ENCODE results near the gene CTXND2. TPM values are rescaled to one million over a fixed set of nuclear protein-coding genes. Genes with fewer than 3 reads are reported as not detected.
"Not testable (repeated sequence)": the region's sequence is repeated elsewhere in the genome, so short reads cannot be mapped to it uniquely, and the experiment has no call there.

CTXND2 gene
- total RNA-seq (2014; rRNA removed; shearing (Covaris generic)) = not detected in 2 replicates

DNA sequence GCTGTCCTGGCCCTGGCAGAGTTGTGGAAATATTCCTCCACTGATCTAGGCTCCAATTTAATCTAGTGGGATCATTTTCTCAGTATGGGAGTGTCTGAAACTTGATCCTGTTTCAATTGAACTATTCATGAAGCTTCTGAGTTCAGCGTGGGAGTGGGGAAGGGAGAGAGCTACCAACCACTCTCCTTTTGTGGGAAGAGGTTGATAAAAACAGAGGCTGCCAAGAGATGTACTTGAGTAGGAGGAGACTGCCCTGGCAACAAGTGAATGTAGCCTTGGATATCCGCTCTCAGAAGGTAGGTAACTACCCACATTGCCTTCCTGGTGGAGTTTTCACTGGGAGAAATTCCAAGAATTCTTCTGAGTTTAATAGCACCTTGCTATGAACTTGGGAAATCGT lies at the start of gene CTXND2:
CTXND2 (plus strand) TSS at position 119 of the 400 bp plus-strand sequence. CDS start 25,179 bp downstream, outside the sequence.
- Histone ChIP-seq H3K4me3 (no peak within 1 kb of the TSS), H3K27ac (no peak within 1 kb of the TSS), H3K36me3 (no peaks in the 10 kb centered on the region), H3K9me3 (replicated peaks) (no peaks in the 10 kb centered on the region), H3K4me1 (replicated peaks) (no peaks in the 10 kb centered on the region), H3K27me3 (replicated peaks) (peaks cover 7% of the 10 kb centered on the region)
- no peak for DNase-seq (ENCODE audit: low read depth in 1 of 2, low spot score in 2 of 2)

DNA sequence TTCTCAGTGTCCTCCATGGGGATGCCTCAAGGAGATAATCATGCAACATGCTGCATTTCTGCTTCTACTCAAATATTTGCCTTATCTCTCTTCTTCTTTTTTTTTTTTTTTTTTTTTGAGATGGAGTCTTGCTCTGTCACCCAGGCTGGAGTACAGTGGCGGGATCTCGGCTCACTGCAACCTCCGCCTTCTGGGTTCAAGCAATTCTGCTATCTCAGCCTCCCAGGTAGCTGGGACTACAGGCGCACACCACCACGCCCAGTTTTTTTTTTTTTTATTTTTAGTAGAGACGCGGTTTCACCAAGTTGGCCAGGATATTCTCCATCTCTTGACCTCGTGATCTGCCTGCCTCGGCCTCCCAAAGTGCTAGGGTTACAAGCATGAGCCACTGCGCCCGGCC lies 46.1 kb upstream of the CTXND2 start:
- DNase-seq (ENCODE audit: low read depth in 1 of 2, low spot score in 2 of 2); H3K4me1 ChIP-seq (replicated peaks); H3K27me3 ChIP-seq (replicated peaks); H3K27ac ChIP-seq; H3K9me3 ChIP-seq (replicated peaks); H3K4me3 ChIP-seq: not testable (repeated sequence)
- H3K36me3 ChIP-seq = peaks cover 37% of the 10 kb centered on the region

DNA sequence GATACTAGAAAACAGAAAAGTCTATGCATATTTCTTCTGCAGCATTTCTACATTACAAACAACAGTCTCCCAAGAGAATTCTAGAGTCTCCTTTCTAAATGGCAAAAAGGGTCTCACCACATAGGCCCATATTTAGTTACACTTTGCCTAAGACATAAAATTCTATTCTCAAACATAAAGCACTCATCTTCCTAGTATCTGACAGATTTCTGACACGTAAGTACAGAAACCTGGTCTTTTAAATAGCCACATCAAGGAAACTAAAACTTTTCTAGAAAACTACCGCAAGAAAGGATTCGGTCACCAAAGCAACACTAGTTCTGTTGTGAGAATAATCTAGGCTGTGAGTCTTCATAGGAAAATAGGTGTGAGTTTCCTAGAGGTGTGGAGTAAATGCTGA lies 45.3 kb upstream of the CTXND2 start:
- Histone ChIP-seq H3K27ac (no peak overlapping the region), H3K4me3 (no peak overlapping the region), H3K27me3 (replicated peaks) (no peaks in the 10 kb centered on the region), H3K9me3 (replicated peaks) (no peaks in the 10 kb centered on the region), H3K36me3 (peaks cover 33% of the 10 kb centered on the region), H3K4me1 (replicated peaks) (no peaks in the 10 kb centered on the region)
- DNase-seq (ENCODE audit: low read depth in 1 of 2, low spot score in 2 of 2) = no peak

DNA sequence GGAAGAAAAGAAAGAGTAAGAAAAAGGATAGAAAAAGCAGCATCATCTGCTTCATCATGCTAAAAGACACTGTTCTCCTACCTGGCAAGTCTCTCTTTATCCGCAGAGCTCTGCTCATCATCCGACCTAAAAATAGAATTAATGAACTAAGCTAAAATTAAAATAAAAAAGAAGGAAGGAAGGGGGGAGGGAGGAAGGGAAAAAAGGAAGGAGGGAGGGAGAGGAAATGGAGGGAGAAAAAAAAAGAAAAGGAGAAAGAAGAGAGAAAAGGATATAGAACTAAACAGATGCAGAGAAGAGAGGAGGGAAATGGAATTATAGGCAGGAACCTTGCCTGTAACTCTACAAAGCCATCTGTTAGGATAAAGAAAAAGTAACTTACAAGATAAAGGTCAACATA lies 44.6 kb upstream of the CTXND2 start:
- peaks cover 35% of the 10 kb centered on the region for H3K36me3 ChIP-seq
- H3K4me3 ChIP-seq = no peak overlapping the region
- H3K27me3 ChIP-seq (replicated peaks) = no peaks in the 10 kb centered on the region
- no peak overlapping the region for H3K27ac ChIP-seq
- DNase-seq (ENCODE audit: low read depth in 1 of 2, low spot score in 2 of 2) = no peak
- H3K9me3 ChIP-seq (replicated peaks) = no peaks in the 10 kb centered on the region
- no peaks in the 10 kb centered on the region for H3K4me1 ChIP-seq (replicated peaks)

DNA sequence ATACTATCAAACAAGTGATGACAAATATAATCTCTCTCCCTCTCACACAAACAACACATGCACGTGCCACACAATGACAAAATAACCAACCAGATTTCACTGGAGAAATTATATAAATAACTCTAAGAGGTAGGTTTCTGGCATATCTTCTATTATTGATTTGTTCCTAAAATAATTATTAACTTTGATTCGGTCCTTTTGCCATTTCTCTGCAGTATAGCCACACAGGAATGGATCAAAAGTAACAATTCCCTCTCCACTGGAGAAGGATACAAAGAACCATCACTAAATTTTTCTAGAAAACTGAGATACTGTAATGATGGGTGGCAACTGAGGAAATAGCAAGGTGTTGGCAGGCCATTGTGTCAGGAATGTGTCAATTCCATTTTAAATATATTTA lies 44.0 kb upstream of the CTXND2 start:
- no peak overlapping the region for H3K27ac ChIP-seq
- no peak for DNase-seq (ENCODE audit: low read depth in 1 of 2, low spot score in 2 of 2)
- H3K4me3 ChIP-seq = no peak overlapping the region
- H3K36me3 ChIP-seq = peaks cover 39% of the 10 kb centered on the region
- no peaks in the 10 kb centered on the region for H3K9me3 ChIP-seq (replicated peaks)
- no peaks in the 10 kb centered on the region for H3K27me3 ChIP-seq (replicated peaks)
- H3K4me1 ChIP-seq (replicated peaks) = no peaks in the 10 kb centered on the region

DNA sequence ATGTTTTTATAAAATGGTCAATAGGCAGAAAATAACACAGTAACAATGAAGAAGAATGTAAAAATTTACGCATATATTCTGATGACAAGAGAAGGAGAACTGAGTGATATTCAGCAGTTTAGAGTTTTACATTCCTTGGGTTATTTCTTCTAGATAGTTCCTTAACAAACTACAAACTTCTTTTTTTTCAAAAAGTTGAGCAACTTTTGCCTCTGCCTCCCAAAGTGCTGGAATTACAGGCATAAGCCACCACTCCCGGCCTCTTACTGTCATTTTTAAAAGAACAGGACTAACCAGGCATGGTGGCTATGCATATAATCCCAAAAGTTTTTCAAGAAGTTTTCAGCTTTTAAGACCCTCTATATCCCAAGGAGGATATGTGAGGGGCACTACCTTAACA lies 43.5 kb upstream of the CTXND2 start:
- H3K36me3 ChIP-seq = peaks cover 37% of the 10 kb centered on the region
- H3K4me1 ChIP-seq (replicated peaks) = no peaks in the 10 kb centered on the region
- no peak for DNase-seq (ENCODE audit: low read depth in 1 of 2, low spot score in 2 of 2)
- H3K9me3 ChIP-seq (replicated peaks) = no peaks in the 10 kb centered on the region
- no peak overlapping the region for H3K4me3 ChIP-seq
- H3K27me3 ChIP-seq (replicated peaks) = no peaks in the 10 kb centered on the region
- H3K27ac ChIP-seq = no peak overlapping the region

DNA sequence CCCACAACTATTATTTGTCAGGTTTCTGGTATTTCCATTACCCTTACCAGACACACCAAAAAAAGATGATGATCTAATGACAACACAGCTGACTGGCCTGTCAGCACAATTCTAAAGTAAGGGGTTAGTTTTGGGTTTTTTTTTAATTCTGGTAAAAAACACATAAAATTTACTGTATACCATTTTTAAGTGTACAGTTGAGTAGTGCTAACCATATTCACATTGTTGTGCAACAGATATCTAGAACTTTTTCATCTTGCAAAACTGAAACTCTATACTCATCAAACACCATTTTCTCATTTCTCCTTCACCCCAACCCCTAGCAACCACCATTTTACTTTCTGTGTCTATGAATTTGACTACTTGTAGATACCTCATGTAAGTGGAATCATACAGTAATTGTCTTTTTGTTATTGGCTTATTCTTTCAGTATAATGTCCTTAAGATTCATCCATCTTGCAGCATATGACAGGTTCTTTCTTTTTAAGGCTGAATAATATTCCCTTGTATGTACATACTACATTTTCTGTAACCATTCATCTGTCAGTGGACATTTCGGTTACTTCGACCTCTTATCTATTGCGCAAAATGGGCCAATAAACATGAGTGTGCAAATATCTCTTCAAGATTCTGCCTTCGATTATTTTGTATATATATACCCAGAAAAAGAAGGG lies 40.3 kb upstream of the CTXND2 start:
- Histone ChIP-seq H3K27me3 (replicated peaks) (no peaks in the 10 kb centered on the region), H3K27ac (no peak overlapping the region)

DNA sequence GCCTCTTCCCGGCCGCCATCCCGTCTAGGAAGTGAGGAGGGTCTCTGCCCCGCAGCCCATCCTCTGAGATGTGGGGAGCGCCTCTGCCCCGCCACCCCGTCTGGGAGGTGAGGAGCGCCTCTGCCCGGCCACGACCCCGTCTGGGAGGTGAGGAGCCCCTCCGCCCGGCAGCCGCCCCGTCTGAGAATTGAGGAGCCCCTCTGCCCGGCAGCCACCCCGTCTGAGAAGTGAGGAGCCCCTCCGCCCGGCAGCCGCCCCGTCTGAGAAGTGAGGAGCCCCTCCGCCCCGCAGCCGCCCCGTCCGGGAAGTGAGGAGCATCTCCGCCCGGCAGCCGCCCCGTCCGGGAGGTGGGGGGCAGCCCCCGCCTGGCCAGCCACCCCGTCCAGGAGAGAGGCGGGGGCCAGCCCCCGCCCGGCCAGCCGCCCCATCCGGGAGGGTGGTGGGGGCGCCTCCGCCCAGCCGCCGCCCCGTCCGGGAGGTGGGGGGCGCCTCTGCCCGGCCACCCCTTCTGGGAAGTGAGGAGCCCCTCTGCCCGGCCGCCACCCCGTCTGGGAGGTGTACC lies 36.1 kb upstream of the CTXND2 start:
- H3K27me3 ChIP-seq (replicated peaks); H3K4me1 ChIP-seq (replicated peaks); H3K9me3 ChIP-seq (replicated peaks); DNase-seq (ENCODE audit: low read depth in 1 of 2, low spot score in 2 of 2); H3K4me3 ChIP-seq; H3K27ac ChIP-seq: not testable (repeated sequence)
- H3K36me3 ChIP-seq = peaks cover 48% of the 10 kb centered on the region

More for the DNA sequence above, 40.3 kb upstream of the CTXND2 start:
- Histone ChIP-seq H3K36me3 (peaks cover 20% of the 10 kb centered on the region), H3K4me1 (replicated peaks) (no peaks in the 10 kb centered on the region), H3K9me3 (replicated peaks) (no peaks in the 10 kb centered on the region), H3K4me3 (no peak overlapping the region)
- no peak for DNase-seq (ENCODE audit: low read depth in 1 of 2, low spot score in 2 of 2)

DNA sequence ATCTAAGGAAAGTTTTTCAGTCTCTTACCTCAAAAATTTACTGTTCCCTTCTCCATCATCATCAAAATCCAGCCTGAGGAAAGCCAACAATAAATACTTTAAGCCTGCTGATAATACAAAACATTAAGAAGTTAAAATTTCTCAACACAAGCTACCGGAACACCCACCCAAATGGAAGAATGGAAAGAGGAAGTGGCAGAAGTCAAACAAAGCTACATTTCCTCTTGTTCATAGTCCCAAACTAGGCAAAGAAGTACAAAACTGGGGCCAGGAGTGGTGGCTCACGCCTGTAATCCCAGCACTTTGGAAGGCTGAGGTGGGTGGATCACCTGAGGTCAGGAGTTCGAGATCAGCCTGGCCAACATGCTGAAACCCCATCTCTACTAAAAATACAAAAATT lies 34.2 kb upstream of the CTXND2 start:
- not testable (repeated sequence) for H3K9me3 ChIP-seq (replicated peaks); H3K27me3 ChIP-seq (replicated peaks); H3K4me3 ChIP-seq; H3K4me1 ChIP-seq (replicated peaks); H3K27ac ChIP-seq; DNase-seq (ENCODE audit: low read depth in 1 of 2, low spot score in 2 of 2)
- peaks cover 37% of the 10 kb centered on the region for H3K36me3 ChIP-seq

DNA sequence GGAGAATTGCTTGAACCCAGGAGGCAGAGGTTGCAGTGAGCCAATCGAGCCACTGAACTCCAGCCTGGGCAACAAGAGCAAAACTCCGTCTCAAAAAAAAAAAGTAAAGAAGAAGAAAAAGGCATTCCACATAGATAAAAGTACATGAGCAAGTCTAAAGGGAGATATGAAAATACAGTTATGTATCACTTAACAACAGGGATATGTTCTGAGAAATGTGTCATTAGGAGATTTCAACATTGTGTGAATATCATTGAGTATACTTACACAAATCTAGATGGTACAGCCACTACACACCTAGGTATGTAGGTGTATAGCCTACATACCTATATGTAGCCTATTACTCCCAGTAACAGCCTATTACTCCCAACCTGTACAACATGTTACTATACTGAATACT lies 23.2 kb upstream of the CTXND2 start:
- DNase-seq (ENCODE audit: low read depth in 1 of 2, low spot score in 2 of 2) = no peak
- Histone ChIP-seq H3K4me3 (no peak overlapping the region), H3K4me1 (replicated peaks) (no peaks in the 10 kb centered on the region), H3K27ac (no peak overlapping the region), H3K27me3 (replicated peaks) (no peaks in the 10 kb centered on the region), H3K9me3 (replicated peaks) (no peaks in the 10 kb centered on the region), H3K36me3 (peaks cover 11% of the 10 kb centered on the region)

DNA sequence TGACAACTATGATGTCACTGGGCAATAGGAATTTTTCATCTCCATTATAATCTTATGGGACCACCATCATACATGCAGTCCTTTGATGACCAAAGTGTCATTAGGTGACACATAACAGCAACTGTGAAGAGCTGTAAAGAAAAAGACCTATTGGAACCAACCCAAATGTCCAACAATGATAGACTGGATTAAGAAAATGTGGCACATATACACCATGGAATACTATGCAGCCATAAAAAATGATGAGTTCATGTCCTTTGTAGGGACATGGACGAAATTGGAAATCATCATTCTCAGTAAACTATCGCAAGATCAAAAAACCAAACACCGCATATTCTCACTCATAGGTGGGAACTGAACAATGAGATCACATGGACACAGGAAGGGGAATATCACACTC lies 22.7 kb upstream of the CTXND2 start:
- not testable (repeated sequence) for H3K27me3 ChIP-seq (replicated peaks); H3K4me3 ChIP-seq; H3K4me1 ChIP-seq (replicated peaks); DNase-seq (ENCODE audit: low read depth in 1 of 2, low spot score in 2 of 2); H3K9me3 ChIP-seq (replicated peaks); H3K27ac ChIP-seq
- H3K36me3 ChIP-seq = peaks cover 11% of the 10 kb centered on the region

DNA sequence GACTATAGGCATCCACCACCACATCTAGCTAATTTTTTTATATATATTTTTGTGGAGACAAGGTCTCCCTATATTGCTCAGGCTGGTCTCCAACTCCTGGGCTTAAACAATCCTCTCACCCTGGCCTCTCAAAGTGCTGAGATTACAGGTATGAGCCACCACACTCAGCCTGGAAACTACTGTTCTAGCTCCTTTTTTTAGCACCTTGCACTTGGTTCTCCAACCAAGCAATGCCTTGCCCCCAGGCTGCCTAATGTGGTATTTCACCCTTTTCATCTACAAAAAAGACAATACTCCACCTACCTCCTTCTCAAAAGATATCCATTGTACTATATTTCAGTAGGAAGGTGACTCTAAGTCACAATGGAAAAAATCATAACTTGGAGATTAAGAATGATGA lies 17.3 kb upstream of the CTXND2 start:
- Histone ChIP-seq H3K27ac (no peak overlapping the region), H3K4me1 (replicated peaks) (0 out of 2 replicates have a peak, but pooled peaks cover under 1% of the 10 kb centered on the region), H3K36me3 (peaks cover 8% of the 10 kb centered on the region), H3K9me3 (replicated peaks) (no peaks in the 10 kb centered on the region), H3K4me3 (no peak overlapping the region), H3K27me3 (replicated peaks) (no peaks in the 10 kb centered on the region)
- no peak for DNase-seq (ENCODE audit: low read depth in 1 of 2, low spot score in 2 of 2)

DNA sequence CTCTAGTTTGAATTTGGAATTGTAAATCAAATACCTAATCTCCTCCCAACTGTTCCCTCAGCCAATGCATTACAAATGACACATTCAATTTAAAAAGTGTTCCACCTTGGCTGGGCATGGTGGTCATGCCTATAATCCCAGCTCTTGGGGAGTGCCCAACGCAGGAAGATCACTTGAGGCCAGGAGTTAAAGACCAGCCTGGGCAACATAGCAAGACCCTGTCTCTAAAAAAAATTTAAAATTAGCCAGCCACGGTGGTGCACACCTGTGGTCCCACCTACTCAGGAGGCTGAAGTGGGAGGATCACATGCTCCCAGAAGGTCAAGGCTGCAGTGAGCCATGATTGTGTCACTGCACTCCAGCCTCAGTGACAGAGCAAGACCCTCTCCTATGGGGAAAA lies 14.4 kb upstream of the CTXND2 start:
- Histone ChIP-seq H3K9me3 (replicated peaks) (no peaks in the 10 kb centered on the region), H3K4me3 (no peak overlapping the region), H3K4me1 (replicated peaks) (peaks cover 12% of the 10 kb centered on the region; the same call in 1 of the 2 replicates), H3K36me3 (peaks cover 8% of the 10 kb centered on the region), H3K27ac (no peak overlapping the region), H3K27me3 (replicated peaks) (no peaks in the 10 kb centered on the region)
- DNase-seq (ENCODE audit: low read depth in 1 of 2, low spot score in 2 of 2) = no peak

DNA sequence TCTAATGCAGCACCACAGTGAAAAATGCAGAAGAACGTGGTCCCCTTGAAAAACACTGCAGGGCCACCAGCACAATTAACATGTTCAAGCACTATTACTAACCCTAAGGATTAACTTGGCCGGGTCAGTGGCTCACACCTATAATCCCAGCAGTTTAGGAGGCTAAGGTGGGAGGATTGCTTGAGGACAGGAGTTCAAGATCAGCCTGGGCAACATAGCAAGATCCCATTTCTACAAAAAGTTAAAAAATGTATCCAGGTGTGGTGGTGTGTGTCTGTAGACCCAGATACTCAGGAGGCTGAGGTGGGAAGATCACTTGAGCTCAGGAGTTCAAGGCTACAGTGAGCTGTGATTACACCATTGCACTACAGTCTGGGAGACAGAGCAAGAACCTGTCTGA lies 13.4 kb upstream of the CTXND2 start:
- Histone ChIP-seq H3K36me3 (peaks cover 4% of the 10 kb centered on the region; the same call in 1 of the 2 replicates), H3K4me3 (no peak overlapping the region), H3K27me3 (replicated peaks) (no peaks in the 10 kb centered on the region), H3K9me3 (replicated peaks) (no peaks in the 10 kb centered on the region), H3K27ac (no peak overlapping the region), H3K4me1 (replicated peaks) (peaks cover 12% of the 10 kb centered on the region; the same call in 1 of the 2 replicates)
- DNase-seq (ENCODE audit: low read depth in 1 of 2, low spot score in 2 of 2) = no peak
